WERI-Rb-1 (cell line): Measurements from ENCODE around the gene GPX3.

Source experiments
- DNase-seq: peaks from one replicate; pipeline ENCODE4 v3.0.0-alpha.2; 2020
- H3K27ac ChIP-seq: fragments of 250-450 bp; sonication (Bioruptor Pico); 2 replicates; pipeline ENCODE4 v1.5.1; 2020; ENCODE audit warnings: mild to moderate bottlenecking, moderate library complexity
- H3K27me3 ChIP-seq: fragments of 250-450 bp; sonication (Bioruptor Pico); 2 replicates; pipeline ENCODE4 v1.5.1; 2021; ENCODE audit warnings: mild to moderate bottlenecking, low read depth, moderate library complexity; ENCODE audit not compliant: insufficient read depth, severe bottlenecking
- H3K36me3 ChIP-seq: fragments of 250-450 bp; sonication (Bioruptor Pico); 2 replicates; pipeline ENCODE4 v1.5.1; 2020; ENCODE audit warnings: mild to moderate bottlenecking, moderate library complexity
- H3K4me3 ChIP-seq: 2 replicates; pipeline ENCODE4 v1.5.1; 2011; ENCODE audit warnings: low read depth, mild to moderate bottlenecking, control low read depth, low read length
- H3K9me3 ChIP-seq: fragments of 250-450 bp; sonication (Bioruptor Pico); 2 replicates; pipeline ENCODE4 v1.5.1; 2021; ENCODE audit warnings: mild to moderate bottlenecking, moderate library complexity; ENCODE audit not compliant: severe bottlenecking
- TF ChIP-seq, protein P1 (sequence below): IDR thresholded peaks from 2 replicates; pipeline ENCODE4 v1.5.1; 2011; ENCODE audit warnings: low read depth, mild to moderate bottlenecking, control low read depth, inconsistent platforms, low read length

GPX3 gene

DNA sequence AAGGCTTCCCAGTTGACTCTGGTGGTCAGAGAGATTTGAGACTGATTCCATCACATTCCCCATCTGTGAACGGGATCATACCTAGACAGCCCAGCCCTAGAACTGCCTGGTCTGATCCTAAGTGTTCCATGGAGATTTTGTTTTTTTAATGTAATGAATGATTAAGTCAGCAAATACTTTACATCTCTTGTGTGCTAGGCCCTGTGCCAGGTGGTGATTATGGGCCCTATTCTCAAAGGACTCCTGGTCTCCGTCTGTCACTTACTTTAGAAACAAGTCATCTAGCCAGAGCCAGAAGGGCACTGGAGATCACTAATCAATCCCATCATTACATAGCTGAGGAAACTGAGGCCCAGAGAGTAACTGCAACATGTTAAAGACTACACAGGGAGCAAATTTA is 1.1 kb upstream of the GPX3 start:
- TF ChIP-seq, protein P1, sequence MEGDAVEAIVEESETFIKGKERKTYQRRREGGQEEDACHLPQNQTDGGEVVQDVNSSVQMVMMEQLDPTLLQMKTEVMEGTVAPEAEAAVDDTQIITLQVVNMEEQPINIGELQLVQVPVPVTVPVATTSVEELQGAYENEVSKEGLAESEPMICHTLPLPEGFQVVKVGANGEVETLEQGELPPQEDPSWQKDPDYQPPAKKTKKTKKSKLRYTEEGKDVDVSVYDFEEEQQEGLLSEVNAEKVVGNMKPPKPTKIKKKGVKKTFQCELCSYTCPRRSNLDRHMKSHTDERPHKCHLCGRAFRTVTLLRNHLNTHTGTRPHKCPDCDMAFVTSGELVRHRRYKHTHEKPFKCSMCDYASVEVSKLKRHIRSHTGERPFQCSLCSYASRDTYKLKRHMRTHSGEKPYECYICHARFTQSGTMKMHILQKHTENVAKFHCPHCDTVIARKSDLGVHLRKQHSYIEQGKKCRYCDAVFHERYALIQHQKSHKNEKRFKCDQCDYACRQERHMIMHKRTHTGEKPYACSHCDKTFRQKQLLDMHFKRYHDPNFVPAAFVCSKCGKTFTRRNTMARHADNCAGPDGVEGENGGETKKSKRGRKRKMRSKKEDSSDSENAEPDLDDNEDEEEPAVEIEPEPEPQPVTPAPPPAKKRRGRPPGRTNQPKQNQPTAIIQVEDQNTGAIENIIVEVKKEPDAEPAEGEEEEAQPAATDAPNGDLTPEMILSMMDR = no peak
- Histone ChIP-seq H3K4me3 (no peak overlapping the region), H3K27me3 (no peaks in the 10 kb centered on the region), H3K27ac (no peak overlapping the region), H3K36me3 (no peaks in the 10 kb centered on the region), H3K9me3 (no peaks in the 10 kb centered on the region)
- no peak for DNase-seq

DNA sequence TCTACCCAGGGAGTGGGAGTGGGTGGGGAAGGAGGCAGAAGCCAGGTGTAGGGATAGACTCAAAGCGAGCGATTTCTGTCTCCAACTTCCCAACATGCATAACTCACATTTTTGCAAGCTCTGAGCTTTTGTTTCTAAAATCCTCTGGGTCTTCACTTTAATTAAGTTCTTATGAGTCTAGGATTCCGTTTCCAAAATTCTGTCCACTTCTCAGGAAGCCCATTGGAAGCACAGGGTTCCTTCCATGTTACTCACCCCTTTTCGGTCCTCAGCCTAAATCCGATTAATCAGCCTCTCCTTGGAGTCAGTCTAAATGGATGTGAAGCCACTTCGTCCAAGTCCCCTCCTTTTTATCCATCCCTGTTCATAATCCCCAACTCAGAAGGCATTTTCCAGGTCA is 1.4 kb downstream of the GPX3 start:
- H3K27me3 ChIP-seq = no peaks in the 10 kb centered on the region
- TF ChIP-seq, protein P1 = no peak
- no peak overlapping the region for H3K27ac ChIP-seq
- H3K9me3 ChIP-seq = no peaks in the 10 kb centered on the region
- no peak overlapping the region for H3K4me3 ChIP-seq
- peaks cover 2% of the 10 kb centered on the region; the same call in 1 of the 2 replicates for H3K36me3 ChIP-seq
- DNase-seq = no peak

DNA sequence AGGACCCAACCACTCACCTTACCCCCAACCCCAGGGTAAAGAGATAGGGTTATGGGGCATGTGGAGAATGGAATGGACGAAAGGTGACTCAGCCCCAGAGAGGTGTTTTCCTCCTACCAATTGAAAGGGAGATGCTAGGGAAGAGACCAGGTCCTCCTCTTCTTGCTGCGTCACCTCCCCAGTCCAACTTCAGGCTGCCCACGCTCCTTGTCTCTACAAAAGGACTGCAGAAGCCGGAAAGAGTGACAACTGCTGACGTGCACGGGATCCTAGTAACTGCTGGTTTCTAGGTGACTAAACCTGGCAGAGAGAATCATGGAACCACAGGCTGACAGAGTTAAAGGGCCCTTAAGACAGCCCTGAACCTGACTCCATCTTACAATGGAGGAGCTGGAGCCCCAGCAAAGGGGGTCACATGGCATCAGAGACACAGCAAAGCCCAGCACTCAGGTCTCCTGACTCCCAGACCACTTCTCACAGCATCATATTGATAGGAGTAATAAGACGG is 2.2 kb downstream of the GPX3 start:
- Histone ChIP-seq H3K27ac (no peak overlapping the region), H3K4me3 (no peak overlapping the region), H3K36me3 (peaks cover 3% of the 10 kb centered on the region), H3K9me3 (no peaks in the 10 kb centered on the region), H3K27me3 (no peaks in the 10 kb centered on the region)
- DNase-seq = no peak
- TF ChIP-seq, protein P1 = no peak

DNA sequence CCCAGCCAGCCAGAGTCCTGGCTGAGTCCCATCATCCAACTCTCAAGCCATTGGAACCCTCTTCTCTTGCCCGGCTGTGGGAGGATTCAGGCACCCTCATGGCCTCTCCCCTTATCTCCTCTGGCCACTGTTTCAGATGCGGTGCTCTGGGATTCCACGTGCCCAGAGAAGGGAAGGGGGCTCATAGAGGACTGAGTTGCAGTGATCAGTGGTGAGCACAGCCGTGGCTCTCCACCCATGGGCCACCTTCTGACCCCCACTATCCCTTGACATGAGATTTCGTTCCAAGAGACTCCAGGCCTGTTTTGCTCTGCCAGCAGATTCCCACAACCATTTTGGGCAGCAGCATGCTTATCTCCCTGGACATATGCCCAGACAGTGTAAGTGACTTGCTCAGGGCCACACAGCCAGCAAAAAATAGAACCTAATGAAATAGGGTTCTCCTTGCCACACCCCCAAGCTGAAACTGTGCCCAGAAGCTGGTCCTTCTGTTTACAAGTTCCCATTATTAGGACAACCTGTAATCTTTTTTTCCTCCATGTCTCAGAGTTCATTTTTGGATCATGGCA is 2.7 kb downstream of the GPX3 start:
- TF ChIP-seq, protein P1 = no peak
- peaks cover 7% of the 10 kb centered on the region for H3K36me3 ChIP-seq
- no peaks in the 10 kb centered on the region for H3K9me3 ChIP-seq
- no peak for DNase-seq
- no peak overlapping the region for H3K4me3 ChIP-seq
- no peak overlapping the region for H3K27ac ChIP-seq
- H3K27me3 ChIP-seq = no peaks in the 10 kb centered on the region

DNA sequence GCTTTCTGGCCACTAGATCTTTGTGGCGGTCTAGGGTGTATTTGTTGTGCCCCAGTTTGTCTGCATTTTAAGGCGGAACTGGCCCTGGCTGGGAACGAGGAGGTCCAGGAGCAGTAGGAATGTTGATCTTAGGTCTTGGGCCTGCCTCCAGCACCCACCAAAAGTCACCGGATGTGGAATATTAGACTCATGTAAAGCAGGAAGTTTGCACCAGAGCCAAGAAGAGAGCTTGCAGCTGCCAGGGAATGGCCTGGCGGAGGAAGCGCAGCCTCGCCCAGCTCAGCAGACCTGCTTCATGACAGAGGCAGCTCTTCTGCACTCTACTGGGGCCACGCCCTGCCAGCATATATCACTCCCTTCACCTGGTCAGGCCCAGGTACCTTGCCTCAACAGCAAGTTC is 3.3 kb downstream of the GPX3 start:
- TF ChIP-seq, protein P1 = no peak
- Histone ChIP-seq H3K27ac (no peak overlapping the region), H3K4me3 (no peak overlapping the region), H3K9me3 (no peaks in the 10 kb centered on the region), H3K36me3 (peaks cover 12% of the 10 kb centered on the region), H3K27me3 (no peaks in the 10 kb centered on the region)
- no peak for DNase-seq
